ENCODE results near the gene CEP120.

DNA sequence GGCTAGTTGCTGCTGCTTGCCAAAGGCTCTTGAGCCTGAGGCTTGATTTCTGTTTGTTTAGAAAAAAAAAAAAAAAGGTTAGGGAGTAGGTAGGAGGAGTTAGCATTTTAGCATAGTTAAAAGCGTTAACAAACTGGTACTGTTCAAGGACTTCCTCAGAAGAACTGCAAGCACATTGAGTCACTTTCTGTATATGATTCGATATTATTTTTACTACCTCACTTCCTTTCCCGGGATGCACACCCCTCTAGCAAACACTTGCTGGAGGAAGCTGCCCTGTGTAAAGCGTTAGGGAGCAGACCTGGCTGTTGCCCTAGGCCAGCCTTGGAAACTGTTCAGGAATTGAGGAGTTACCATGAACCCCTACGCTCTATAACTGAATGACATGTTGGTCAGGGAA is 15.7 kb upstream of the CEP120 start:
- TF ChIP-seq CTCF (conservative IDR thresholded peaks at IDR 0.05; ENCODE audit: low read depth, low read length) (no peak), POLR2A (IDR thresholded peaks at IDR 0.05; ENCODE audit: low read depth, low read length) (no peak), RFX5 (IDR thresholded peaks at IDR 0.05; ENCODE audit: low read depth, low read length) (no peak), CHD1 (IDR thresholded peaks at IDR 0.05; ENCODE audit: low read depth, low read length) (no peak), RAD21 (IDR thresholded peaks at IDR 0.05; ENCODE audit: low read length) (no peak), CEBPB (IDR thresholded peaks at IDR 0.05; ENCODE audit: low read depth, low read length) (no peak), FOS (IDR thresholded peaks at IDR 0.05; ENCODE audit: low read depth, low read length) (no peak), SMC3 (IDR thresholded peaks at IDR 0.05; ENCODE audit: low read depth, low read length) (no peak), BHLHE40 (IDR thresholded peaks at IDR 0.05; ENCODE audit: low read depth, low read length) (no peak), MXI1 (IDR thresholded peaks at IDR 0.05; ENCODE audit: borderline replicate concordance, low read depth, low read length) (no peak), MAZ (IDR thresholded peaks at IDR 0.05; ENCODE audit: borderline replicate concordance, low read depth, low read length) (no peak), MAFK (IDR thresholded peaks at IDR 0.05; ENCODE audit: low read depth, low read length) (no peak)
- TF ChIP-seq, protein P1, sequence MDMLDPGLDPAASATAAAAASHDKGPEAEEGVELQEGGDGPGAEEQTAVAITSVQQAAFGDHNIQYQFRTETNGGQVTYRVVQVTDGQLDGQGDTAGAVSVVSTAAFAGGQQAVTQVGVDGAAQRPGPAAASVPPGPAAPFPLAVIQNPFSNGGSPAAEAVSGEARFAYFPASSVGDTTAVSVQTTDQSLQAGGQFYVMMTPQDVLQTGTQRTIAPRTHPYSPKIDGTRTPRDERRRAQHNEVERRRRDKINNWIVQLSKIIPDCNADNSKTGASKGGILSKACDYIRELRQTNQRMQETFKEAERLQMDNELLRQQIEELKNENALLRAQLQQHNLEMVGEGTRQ (IDR thresholded peaks at IDR 0.05; ENCODE audit: low read depth, low read length) = no peak

Measured in IMR-90 (cell line).